Activated CD4-positive, alpha-beta T cell treated with anti-CD3 and anti-CD28 coated beads for 36 hours (primary cell): Measurements from ENCODE around the gene GSK3A. TPM values are rescaled to one million over a fixed set of nuclear protein-coding genes. Genes with fewer than 3 reads are reported as not detected.

Experiments used
- total RNA-seq, 2 experiments: library from RNA; stranded (reverse); gene quantifications; one replicate each; pipeline ENCODE4 v1.2.3, GENCODE V29; 2021

Gene GSK3A
- total RNA-seq, 2 experiments from 2014 or later, result 32.6 to 43.5 TPM

Other genes with a start within 250 kb of the GSK3A start
- gene ATP1A3, start 248.4 kb downstream of the GSK3A start, total RNA-seq, result 1 to 10 TPM; 1.8 TPM
- gene GRIK5, start 172.4 kb downstream of the GSK3A start, total RNA-seq, result 1 to 10 TPM; 1.6 to 1.7 TPM
- 10 to 100 TPM; 10.7 to 14.8 TPM for gene ZNF574, start 166.4 kb downstream of the GSK3A start, total RNA-seq
- gene POU2F2, start 110.2 kb downstream of the GSK3A start, total RNA-seq, result 10 to 100 TPM; 43.6 to 62.8 TPM
- gene DEDD2, start 24.9 kb downstream of the GSK3A start, total RNA-seq, result 10 to 100 TPM; 25.9 to 27.3 TPM
- 10 to 100 TPM; 11.9 to 15.2 TPM for gene ZNF526, start 22.3 kb downstream of the GSK3A start, total RNA-seq
- gene ERF, start 12.5 kb upstream of the GSK3A start, total RNA-seq, result 10 to 100 TPM; 65.5 to 66.4 TPM
- 10 to 100 TPM; 62.8 to 66.3 TPM for gene CIC, start 26.6 kb upstream of the GSK3A start, total RNA-seq
- 1 to 10 TPM in 1 of 2 experiments, under 1 TPM in 1; 0.63 to 1.0 TPM for gene PRR19, start 59.5 kb upstream of the GSK3A start, total RNA-seq
- 10 to 100 TPM; 43.4 to 53.9 TPM for gene PAFAH1B3, start 60.0 kb upstream of the GSK3A start, total RNA-seq
- gene TMEM145, start 70.7 kb upstream of the GSK3A start, total RNA-seq, result under 1 TPM; 0.53 to 0.69 TPM
- gene MEGF8, start 83.0 kb upstream of the GSK3A start, total RNA-seq, result 1 to 10 TPM; 5.2 to 5.3 TPM
- gene CNFN, start 147.7 kb upstream of the GSK3A start, total RNA-seq, result not detected
- 10 to 100 TPM; 27.8 to 32.8 TPM for gene LIPE, start 184.8 kb upstream of the GSK3A start, total RNA-seq
- gene CXCL17, start 200.3 kb upstream of the GSK3A start, total RNA-seq, result not detected